Panc1 (cell line): Measurements from ENCODE around the gene SLC27A5.
"Not testable (repeated sequence)": the region's sequence is repeated elsewhere in the genome, so short reads cannot be mapped to it uniquely, and the experiment has no call there.

Experiments used
- CTCF ChIP-seq: fragments of 450-650 bp; IDR thresholded peaks from 2 replicates; pipeline ENCODE4 v1.5.1; 2017; ENCODE audit warnings: mild to moderate bottlenecking
- SIN3A ChIP-seq: IDR thresholded peaks from 2 replicates; pipeline ENCODE4 v1.6.1; 2012; ENCODE audit warnings: low read depth, mild to moderate bottlenecking, low read length, moderate library complexity, borderline replicate concordance; ENCODE audit not compliant: insufficient read depth
- TF ChIP-seq, protein P1 (sequence below), 2 experiments: IDR thresholded peaks; 2 replicates each; pipeline ENCODE4 v1.6.1; 2011 to 2012; ENCODE audit warnings: low read depth in 2 of 2, control low read depth in 1 of 2, low read length in 1 of 2, mild to moderate bottlenecking in 1 of 2, moderate library complexity in 1 of 2; ENCODE audit not compliant: insufficient read depth in 1 of 2

GRCh38 chr19:58484349-58484748, 27.4 kb downstream of the SLC27A5 start:
- not testable (repeated sequence) for TF ChIP-seq CTCF, SIN3A
- TF ChIP-seq, protein P1, sequence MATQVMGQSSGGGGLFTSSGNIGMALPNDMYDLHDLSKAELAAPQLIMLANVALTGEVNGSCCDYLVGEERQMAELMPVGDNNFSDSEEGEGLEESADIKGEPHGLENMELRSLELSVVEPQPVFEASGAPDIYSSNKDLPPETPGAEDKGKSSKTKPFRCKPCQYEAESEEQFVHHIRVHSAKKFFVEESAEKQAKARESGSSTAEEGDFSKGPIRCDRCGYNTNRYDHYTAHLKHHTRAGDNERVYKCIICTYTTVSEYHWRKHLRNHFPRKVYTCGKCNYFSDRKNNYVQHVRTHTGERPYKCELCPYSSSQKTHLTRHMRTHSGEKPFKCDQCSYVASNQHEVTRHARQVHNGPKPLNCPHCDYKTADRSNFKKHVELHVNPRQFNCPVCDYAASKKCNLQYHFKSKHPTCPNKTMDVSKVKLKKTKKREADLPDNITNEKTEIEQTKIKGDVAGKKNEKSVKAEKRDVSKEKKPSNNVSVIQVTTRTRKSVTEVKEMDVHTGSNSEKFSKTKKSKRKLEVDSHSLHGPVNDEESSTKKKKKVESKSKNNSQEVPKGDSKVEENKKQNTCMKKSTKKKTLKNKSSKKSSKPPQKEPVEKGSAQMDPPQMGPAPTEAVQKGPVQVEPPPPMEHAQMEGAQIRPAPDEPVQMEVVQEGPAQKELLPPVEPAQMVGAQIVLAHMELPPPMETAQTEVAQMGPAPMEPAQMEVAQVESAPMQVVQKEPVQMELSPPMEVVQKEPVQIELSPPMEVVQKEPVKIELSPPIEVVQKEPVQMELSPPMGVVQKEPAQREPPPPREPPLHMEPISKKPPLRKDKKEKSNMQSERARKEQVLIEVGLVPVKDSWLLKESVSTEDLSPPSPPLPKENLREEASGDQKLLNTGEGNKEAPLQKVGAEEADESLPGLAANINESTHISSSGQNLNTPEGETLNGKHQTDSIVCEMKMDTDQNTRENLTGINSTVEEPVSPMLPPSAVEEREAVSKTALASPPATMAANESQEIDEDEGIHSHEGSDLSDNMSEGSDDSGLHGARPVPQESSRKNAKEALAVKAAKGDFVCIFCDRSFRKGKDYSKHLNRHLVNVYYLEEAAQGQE (IDR thresholded peaks at IDR 0.05; ENCODE audit: insufficient read depth in 1 of 2, low read depth in 2 of 2, low read length in 1 of 2) = not testable (repeated sequence)
